GM19397 (cell line): ENCODE measurements around the gene PRDM2.

Experiments
- ATAC-seq: cut with Tn5 transposase; IDR thresholded peaks from one replicate; pipeline ENCODE4 v1.9.1; 2021; ENCODE audit warnings: mild to moderate bottlenecking, moderate library complexity; ENCODE audit not compliant: unreplicated experiment

Gene PRDM2

DNA sequence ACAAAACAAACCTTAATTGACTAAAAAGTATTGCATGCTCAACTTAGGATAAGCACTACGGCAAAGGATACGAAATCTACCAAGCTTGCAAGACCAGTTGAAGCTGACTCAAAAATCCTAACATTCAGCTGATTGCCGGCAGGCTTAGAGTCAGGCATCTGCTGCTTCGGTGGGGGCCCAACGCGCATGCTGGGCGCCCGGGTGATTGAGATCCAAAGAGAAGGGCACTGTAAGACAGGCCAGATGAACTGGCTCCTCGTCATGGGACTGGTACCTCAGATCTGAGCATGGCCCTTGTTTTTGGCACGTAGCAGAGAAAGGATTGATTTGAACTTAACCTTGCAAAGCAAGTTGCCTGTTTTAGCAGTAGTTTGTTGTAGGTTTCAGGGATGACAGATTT is 86.6 kb downstream of the PRDM2 start:
- ATAC-seq: no peak

DNA sequence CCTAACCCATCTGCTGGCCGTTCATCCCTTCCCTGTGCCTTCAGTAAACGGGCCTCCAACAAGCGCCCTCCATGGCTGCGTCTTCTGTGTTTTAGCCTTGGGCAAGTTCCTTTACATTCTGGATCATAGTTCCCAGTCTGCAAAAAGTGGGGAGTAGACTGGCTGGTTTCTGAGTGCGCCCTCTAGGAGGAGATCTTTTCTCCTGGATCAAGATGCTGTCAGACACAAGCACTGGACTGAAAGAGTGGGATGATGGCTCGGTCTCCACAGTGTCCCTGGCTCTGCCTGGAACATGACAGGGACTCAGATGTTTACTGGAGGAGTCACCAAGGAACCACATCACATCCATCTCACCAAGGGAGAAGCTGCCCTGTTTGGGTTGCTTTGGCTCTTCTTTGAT is 88.8 kb downstream of the PRDM2 start:
- ATAC-seq: no peak

DNA sequence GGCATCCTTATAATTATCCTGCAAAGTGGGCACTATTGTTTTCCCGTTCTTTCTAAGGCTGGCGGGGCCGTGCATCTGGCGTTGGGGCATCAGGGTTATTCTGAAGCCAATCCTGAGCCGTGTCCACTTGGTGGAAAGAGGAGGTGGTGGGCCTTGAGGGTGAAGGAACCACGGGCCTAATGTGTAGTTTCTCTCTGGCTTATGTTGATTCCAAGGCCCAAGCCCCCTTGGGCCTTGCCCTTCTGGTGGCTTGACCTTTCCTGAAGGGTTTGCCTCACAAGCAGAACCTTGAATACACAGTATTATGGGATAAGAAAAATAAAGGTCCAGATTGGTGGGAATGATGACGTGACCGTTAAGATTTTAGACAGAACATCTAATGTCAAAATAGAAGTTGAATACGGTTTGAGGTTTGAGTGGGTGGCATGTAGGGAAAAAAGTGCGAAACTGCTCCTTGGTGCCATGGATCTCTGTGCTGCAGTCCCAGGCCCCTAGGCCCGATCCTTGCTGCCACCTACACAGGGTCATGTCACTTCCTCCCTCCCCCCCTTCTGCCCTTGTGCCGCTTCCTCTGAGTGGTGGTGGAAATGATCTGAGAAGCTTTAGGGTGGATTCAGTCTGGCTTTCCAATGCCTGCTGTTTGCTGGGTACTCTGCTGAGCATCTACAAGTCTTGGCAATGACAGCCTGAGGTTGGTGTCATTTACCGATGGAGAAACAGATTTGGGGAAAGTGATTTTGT is 90.5 kb downstream of the PRDM2 start:
- no peak for ATAC-seq

DNA sequence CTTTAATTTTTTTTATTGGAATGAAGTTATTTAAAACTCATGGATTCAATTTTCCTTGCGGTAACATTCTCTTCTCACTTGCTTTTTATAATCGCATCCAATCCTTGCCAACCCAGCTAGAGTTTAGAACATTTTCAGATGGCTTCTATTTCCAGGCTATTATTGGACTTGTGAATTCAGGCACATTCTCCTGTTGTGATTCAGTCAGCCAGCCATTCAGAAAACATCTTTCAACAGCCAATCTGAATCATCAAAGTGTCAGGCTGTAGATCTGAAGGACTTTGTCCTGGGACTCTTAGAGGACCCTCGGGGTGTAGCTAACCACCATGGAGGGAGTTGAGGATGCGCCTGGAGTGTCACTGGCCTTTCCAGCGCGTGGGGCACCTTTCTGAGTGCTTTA is 92.4 kb downstream of the PRDM2 start:
- no peak for ATAC-seq

DNA sequence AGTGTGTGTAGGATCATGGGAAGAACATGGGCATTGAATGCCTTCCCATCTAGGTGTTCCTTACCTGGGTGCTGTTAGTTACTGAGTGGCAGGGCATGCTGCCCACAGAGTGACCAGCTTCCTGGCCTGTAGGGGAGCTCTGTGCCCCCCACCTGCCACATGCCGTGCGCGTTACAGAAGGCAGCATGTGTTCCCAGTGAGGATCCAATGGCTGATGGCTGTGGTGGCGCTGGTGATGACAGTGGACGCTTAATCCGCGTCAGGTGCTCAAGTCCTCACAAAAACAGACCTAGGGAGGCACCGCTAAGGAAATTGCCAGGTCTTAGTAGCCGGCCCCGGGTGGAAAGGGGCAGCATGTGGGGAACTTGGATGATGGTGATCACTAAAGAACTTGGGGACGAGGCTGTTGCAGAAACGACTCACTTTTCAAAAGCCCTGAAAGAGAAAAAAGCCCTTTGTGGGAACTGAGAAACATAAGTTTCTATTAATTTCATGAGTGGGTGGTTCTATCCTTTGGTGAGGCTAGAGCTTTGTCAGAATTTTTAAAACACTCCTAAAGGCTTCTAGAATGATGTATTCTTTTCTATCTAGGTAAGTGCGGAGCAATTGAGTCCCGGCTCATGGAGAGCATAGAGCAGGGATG is 93.2 kb downstream of the PRDM2 start:
- no peak for ATAC-seq

DNA sequence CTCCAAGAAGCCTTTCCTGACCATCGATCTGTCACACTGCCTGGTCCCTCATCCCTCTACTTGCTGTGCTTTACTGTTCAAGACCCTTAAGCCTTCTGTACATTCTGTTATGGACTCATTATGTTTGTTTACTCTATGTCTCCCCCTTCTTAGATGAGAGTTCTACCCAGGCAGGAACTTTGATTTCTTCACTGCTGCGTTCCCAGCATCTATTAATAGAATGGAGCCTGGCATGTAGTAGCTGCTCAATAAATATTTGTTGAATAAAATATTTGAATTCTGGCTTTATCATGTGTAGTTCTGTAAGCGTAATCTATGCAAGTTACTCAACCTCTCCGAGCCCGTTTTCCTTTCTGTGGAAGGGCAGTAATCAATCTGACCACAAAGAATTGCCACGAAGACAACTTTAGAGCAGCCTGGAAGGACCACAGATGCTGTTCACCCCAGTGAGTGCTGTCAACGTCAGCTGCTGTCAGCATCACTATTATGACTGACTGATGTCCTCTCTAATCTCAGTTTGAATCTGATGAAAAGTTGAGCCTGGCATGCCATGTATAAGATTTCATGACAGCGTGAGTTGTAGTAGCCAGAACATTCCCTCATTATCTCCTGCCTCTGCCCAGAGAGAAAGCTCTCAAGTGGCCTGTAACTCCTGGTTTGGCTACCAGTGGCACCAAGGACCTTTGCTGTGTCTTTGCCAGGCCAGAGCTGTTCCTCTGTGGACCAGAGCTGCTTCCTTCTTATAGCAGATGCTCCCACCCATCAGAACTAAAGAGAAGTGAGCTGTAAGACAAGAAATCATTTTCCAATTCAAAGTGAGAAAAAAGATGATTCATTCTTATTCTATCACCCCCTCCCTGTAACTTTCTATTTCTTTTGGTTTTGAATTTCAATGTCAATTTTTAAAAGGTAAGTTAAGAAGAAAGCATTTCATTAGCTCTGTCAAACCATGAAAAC is 94.5 kb downstream of the PRDM2 start:
- ATAC-seq: no peak

DNA sequence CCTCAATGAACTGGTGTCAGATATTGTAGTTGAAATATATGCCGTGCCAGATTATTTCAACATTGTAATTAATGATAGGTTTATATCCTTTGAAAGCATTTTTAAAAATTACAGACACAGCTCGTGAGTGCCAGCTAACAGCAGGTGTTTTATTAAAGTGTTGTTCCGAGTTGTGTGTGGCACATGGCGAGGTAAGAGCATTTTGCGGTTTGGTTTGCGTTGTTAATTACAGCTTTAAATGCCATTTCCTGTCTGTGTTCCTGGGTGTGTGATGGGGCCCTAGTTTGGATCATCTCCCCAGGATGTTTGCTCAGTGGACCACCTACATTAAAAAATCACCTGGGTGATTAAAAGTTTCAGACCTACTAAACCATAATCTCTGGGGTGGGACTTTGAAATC is 97.4 kb downstream of the PRDM2 start:
- ATAC-seq: no peak

DNA sequence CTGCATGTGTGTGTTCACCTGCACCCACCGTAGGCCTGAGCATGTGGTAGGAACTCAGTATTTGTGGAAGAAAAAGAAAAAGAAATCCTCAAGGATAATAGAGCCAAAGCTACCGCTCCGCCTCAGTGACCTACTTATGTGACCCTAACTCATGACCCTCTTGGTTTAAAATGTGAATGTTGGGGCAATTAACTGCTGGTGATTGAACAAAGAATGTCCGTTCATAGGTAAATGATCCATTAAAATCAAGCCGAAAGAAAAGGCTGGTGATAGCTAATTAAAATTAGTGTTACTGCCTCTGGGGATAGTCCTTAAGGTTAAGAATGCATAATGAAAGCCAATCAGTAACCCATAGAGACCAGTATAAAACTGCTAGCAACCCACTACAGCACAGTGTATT is 98.1 kb downstream of the PRDM2 start:
- ATAC-seq: no peak

DNA sequence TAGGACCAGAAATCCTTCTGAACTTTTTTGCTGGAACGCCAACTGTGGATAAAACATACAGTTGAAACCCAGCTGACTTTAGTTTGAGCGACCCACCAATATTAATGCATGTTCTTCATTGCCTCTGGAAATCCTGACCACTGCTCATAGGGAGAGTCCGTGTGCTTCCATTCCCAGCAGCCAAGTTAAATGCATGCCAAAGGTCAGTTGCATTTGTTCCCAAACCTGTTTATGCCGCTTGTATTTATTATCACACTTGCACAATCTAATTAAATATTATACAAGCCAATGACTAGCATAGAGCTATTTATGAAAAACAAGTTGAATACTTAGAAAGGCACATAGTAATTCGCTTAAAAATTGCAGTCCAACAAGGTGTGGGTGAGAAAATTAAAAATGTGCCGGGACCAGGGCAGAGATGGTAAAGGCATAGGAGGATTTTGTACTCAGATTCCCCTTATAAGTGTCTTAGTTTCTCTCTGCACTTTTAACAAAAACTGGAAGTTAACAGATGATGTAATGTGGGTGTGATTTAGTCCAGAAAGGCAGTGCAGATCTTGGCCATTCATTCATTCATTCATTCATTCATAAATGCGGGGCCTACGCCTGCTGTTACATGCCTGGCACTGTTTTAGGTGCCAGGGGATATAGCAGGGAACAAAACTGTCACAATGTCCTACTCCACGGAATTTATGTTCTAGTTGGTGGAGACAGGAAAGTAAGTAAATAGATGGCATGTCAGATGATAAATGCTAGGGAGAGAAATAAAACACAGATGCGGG is 99.7 kb downstream of the PRDM2 start:
- no peak for ATAC-seq

DNA sequence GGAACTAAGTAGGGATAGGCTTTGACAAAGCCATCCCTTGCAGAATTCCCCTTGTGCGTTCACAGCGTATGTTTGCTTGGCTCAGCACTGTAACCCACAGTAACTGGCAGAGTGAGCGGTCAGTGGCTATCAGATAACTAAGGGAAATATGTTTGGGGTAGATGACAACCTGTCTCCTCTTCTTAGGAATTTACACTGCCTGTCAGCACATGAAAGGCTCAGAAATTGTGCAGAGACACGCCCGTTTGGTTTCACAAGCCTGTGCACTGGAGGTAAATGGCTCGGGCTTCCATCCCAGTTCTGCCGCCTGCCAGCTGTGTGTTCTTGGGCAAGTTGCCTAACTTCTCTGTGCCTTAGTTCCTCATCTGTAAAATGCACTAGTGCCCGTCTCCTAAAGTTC is 101.2 kb downstream of the PRDM2 start:
- no peak for ATAC-seq

DNA sequence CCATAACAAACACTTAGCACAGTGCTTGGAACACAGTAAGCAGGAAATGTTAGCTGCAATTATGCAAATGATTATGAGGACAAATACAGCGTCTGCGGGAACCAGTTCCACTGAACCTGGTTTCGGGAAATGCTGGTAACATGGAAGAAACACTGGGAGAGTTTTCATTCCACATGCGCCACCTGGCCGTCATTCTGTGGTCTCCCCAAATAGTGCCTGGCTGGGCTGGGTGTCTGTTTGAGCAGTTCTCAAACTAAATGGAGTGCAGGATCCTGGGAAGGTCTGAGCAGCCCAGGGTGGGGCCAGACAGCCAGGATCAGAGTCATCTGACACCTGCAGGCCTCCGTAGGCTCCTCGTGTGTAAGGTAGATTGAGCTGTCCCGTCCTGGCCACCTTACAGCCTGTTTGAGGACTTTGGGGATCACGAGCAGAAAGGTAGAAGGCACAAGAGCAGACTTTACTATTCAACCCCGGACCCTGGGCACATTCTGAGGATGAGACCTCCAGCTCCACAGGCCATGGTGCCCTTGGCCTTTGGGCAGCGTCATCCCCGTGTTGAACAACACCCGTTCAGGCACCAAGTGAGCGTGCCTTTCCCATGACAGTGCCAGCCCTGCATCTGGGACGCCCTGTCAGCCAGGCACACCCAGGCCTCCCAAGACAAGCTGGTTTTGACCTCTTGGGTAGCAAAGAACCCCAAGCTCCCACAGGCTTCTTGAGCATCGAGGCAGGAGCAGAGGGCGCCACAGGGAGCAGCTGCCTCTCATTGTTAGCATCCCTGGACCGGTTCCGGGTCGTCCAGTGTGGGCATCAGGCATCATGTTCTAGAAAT is 101.9 kb downstream of the PRDM2 start:
- ATAC-seq: no peak

DNA sequence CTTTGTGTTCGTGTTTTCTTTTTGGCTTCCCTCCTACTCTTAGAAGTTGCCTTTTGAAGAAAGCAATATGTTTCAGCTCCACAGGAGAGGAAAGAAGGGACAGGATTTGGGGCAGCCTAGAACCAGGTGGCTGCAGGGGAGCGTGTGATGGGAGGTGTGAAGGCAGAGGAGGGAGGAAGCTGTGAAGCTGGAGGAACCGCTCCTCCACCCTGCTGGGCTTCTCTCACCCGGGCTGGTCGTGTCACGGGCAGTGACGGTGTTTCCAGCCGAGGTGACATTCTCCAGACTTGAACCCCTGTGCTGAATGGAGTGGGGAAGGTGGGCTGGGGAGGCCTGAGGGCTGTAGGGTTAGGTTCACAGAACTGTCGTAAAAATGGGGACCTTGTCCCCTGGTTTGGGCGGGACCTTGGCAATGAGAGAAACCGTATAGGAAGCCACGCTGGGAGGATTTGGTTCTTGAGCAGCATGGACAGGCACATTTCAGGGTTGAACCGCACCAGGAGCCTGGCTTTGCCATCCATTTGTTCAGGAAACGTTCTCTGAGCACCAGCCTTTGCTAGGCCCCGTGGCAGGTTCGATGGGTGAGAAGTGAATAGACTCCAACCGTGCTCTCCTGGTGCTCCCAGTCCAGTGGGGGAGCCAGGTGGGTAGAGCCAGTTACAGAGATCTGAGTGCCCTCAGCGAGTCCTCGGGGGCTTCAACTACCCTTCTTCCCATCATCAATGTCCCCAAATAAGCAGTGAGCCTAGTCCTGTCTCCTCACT is 103.0 kb downstream of the PRDM2 start:
- no peak for ATAC-seq

DNA sequence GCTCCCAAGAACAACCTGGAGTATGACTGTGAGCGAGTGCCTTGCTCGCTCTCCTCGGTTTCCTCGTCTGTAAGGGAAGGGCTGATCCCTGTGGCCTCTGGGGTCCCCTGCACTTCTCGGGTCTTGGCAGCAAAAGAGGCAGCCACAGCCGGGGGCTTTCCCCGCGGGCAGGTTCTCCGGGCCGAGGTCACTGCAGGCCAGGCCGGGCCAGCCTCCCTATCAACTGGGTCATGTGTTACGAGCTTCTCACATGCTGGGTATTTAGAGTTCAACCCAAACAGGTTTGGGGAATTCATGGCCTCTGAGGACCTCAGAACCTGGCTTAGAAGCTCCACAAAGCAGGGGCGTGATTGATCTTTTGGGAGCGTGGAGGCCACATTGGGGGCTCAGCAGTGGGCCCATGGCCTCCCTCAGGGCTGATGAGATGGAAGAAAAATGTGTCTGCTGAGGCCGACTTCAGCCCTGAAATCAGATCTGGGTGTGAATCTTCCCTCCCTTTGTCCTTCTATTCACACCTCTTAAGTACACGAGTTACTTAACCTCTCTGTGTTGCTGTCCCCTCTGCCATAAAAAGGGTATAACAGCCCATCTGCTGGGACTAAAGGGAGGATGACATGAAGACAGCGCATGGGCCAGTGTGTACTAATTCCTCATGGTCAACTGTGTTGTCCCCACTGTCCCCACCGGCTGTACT is 103.7 kb downstream of the PRDM2 start:
- no peak for ATAC-seq

DNA sequence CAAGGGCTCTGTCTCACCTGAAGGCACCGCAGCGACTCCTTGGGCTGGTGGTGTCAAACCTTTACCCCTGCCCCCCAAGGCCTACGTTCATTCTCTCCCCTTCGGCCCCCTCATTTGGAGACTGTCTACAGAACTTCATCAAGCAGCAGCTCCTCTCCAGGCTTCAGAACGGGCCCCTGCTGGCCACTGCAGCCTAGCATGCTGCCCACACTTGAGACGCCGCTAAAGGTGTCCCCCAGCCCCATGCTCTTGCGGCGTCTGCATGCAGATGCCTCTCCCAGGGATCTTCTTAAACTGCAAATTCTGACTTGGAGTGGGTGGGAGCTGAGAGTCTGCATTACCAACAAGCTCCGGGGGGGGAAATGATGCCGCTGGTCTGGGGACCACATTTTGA is 104.2 kb downstream of the PRDM2 start:
- ATAC-seq: no peak

DNA sequence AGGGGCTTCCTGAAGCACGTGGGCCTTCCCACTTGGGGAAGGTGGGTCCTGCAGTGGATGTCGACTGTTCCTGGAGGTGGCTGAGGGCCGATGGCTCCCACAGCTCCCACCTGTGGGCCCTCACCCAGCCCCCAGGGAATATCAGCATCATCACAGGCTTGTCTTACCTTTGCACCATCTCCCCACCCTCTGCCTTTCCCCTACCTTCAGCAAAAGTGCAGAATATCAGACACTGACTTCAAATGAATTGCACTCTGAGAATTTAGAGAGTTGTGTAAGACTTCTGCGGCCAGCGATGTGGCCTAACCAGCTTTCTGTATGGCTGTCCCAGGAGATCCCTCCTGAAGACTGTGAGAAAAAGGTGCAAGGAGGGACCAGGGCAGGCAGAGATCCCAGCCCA is 105.4 kb downstream of the PRDM2 start:
- ATAC-seq: no peak

DNA sequence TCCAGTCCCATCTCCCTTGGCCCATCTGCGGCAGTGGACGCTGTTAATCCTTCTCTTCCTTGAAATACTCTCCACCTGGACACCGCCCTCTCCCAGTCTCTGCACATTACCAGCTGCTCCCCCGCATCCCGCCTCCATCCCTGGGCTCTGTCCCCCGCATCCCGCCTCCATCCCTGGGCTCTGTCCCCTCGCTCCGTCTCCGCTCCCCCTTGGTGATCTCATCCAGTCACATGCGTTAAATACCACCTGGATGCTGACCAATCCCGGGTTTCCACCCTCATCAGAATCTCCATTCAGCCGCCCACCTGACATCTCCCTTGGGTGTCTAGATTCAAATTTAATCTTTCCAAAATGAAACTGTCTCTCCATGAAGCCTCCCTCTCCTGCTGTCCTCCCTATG is 106.1 kb downstream of the PRDM2 start:
- no peak for ATAC-seq

DNA sequence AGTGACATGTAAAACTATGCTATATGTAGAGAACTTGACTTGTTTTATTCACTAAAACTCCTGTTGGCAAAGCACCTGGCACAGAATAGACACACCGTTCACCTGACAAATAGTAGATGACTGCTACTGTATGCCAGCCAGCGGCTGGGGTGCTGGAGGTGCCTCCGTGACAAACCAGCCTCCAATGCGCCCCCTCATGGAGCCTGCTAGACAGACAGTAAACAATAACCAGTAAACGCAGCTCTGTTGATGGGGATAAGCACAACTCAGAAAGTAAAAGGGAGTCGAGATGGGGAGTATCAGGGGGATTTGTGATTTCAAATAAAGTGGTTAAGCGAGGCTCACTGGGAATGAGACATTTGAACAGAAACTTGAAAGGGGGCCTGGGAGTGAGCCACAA is 107.2 kb downstream of the PRDM2 start:
- no peak for ATAC-seq

DNA sequence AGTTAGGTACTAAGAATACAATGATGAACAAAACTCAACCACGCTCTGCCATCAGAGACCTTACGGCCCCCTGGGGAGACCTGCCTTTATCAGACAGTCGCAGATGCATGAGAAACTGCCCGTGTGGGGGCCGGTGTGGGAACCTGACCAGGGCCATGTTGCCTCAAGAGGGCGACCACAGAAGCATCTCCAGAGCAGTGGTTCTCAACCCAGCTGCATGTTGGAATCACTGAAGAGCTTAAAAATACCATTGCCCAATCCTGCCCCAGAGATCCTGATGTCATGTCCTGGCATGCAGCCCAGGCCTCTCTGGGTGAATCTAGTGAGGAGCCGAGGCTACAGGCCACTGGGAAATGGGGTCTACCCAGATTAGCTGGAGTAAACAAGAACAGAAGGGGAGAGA is 108.7 kb downstream of the PRDM2 start:
- no peak for ATAC-seq
